ENCODE measurements around the gene SMIM3.

DNA sequence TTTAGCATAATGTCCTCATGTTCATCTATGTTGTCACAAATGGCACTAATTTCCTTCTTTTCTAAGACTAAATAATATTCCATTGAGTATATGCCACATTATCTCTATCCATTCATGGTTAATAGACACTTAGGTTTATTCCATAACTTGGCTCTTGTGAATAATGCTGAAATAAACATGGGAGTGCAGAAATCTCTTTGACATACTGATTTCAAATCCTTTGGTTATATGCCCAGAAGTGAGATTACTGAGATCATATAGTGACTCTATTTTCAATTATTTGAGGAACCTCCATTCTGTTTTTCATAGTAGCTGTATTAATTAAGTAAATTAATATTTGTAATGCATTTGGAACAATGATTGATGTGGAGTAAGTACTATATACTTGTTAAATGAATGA lies 13.0 kb downstream of the SMIM3 start:
- TF ChIP-seq, protein P1, sequence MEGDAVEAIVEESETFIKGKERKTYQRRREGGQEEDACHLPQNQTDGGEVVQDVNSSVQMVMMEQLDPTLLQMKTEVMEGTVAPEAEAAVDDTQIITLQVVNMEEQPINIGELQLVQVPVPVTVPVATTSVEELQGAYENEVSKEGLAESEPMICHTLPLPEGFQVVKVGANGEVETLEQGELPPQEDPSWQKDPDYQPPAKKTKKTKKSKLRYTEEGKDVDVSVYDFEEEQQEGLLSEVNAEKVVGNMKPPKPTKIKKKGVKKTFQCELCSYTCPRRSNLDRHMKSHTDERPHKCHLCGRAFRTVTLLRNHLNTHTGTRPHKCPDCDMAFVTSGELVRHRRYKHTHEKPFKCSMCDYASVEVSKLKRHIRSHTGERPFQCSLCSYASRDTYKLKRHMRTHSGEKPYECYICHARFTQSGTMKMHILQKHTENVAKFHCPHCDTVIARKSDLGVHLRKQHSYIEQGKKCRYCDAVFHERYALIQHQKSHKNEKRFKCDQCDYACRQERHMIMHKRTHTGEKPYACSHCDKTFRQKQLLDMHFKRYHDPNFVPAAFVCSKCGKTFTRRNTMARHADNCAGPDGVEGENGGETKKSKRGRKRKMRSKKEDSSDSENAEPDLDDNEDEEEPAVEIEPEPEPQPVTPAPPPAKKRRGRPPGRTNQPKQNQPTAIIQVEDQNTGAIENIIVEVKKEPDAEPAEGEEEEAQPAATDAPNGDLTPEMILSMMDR (IDR thresholded peaks at IDR 0.05), result no peak
- no peak for TF ChIP-seq POLR2AphosphoS5 (IDR thresholded peaks at IDR 0.05; ENCODE audit: low read depth, low read length)
- TF ChIP-seq, protein P2, sequence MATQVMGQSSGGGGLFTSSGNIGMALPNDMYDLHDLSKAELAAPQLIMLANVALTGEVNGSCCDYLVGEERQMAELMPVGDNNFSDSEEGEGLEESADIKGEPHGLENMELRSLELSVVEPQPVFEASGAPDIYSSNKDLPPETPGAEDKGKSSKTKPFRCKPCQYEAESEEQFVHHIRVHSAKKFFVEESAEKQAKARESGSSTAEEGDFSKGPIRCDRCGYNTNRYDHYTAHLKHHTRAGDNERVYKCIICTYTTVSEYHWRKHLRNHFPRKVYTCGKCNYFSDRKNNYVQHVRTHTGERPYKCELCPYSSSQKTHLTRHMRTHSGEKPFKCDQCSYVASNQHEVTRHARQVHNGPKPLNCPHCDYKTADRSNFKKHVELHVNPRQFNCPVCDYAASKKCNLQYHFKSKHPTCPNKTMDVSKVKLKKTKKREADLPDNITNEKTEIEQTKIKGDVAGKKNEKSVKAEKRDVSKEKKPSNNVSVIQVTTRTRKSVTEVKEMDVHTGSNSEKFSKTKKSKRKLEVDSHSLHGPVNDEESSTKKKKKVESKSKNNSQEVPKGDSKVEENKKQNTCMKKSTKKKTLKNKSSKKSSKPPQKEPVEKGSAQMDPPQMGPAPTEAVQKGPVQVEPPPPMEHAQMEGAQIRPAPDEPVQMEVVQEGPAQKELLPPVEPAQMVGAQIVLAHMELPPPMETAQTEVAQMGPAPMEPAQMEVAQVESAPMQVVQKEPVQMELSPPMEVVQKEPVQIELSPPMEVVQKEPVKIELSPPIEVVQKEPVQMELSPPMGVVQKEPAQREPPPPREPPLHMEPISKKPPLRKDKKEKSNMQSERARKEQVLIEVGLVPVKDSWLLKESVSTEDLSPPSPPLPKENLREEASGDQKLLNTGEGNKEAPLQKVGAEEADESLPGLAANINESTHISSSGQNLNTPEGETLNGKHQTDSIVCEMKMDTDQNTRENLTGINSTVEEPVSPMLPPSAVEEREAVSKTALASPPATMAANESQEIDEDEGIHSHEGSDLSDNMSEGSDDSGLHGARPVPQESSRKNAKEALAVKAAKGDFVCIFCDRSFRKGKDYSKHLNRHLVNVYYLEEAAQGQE (IDR thresholded peaks at IDR 0.05; ENCODE audit: insufficient read depth in 1 of 2, low read depth in 2 of 2, low read length in 1 of 2), result no peak
- TF ChIP-seq TCF7L2 (IDR thresholded peaks at IDR 0.05; ENCODE audit: low read depth, low read length), result no peak
- no peak for TF ChIP-seq SIN3A (IDR thresholded peaks at IDR 0.05; ENCODE audit: borderline replicate concordance, insufficient read depth, low read depth, low read length)

Measured in Panc1 (cell line).